Vagina (tissue), 2 donors: ENCODE data around the gene SLC22A12.

Experiments
- POLR2A ChIP-seq, 2 donors: fragments of 450-650 bp; IDR thresholded peaks; one replicate each; pipeline ENCODE4 v1.6.1; 2017; ENCODE audit warnings: antibody characterized with exemption in 2 of 2, mild to moderate bottlenecking in 2 of 2, moderate library complexity in 2 of 2
- TF ChIP-seq, protein P1 (sequence below), 3 experiments: fragments of 450-650 bp in 2 of 3; fragments of 200-600 bp in 1 of 3; sonication (generic) in 1 of 3; IDR thresholded peaks; one replicate each; pipeline ENCODE4 v1.5.1; 2017 to 2019; ENCODE audit warnings: antibody characterized with exemption in 3 of 3, mild to moderate bottlenecking in 2 of 3, moderate library complexity in 2 of 3

GRCh38 chr11:64616817-64617216 lies 25.8 kb downstream of the SLC22A12 start:
- no peak for TF ChIP-seq POLR2A (IDR thresholded peaks at IDR 0.05)
- TF ChIP-seq, protein P1, sequence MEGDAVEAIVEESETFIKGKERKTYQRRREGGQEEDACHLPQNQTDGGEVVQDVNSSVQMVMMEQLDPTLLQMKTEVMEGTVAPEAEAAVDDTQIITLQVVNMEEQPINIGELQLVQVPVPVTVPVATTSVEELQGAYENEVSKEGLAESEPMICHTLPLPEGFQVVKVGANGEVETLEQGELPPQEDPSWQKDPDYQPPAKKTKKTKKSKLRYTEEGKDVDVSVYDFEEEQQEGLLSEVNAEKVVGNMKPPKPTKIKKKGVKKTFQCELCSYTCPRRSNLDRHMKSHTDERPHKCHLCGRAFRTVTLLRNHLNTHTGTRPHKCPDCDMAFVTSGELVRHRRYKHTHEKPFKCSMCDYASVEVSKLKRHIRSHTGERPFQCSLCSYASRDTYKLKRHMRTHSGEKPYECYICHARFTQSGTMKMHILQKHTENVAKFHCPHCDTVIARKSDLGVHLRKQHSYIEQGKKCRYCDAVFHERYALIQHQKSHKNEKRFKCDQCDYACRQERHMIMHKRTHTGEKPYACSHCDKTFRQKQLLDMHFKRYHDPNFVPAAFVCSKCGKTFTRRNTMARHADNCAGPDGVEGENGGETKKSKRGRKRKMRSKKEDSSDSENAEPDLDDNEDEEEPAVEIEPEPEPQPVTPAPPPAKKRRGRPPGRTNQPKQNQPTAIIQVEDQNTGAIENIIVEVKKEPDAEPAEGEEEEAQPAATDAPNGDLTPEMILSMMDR (IDR thresholded peaks at IDR 0.05) = no peak
